COLO829 (cell line): ENCODE results near the gene HMGXB3.
A peak's percentile ranks its signal among the peaks of the same experiment; 100 is the strongest.

Experiments used
- DNase-seq: peaks from one replicate; pipeline ENCODE4 v3.0.0; 2012; ENCODE audit warnings: low spot score

HMGXB3 gene

GRCh38 chr5:150053713-150054392 is 53.3 kb downstream of the HMGXB3 start:
- DNase-seq = no peak

- DNase-seq = no peak
These were observed 54.0 kb downstream of the HMGXB3 start for GRCh38 chr5:150054569-150054968.

- DNase-seq = no peak
These were observed 55.0 kb downstream of the HMGXB3 start for GRCh38 chr5:150055326-150056074.

- DNase-seq = no peak
These were observed 55.5 kb downstream of the HMGXB3 start for GRCh38 chr5:150056075-150056443.

GRCh38 chr5:150057052-150057451 is 56.5 kb downstream of the HMGXB3 start:
- DNase-seq = no peak

GRCh38 chr5:150057511-150057910 is 57.0 kb downstream of the HMGXB3 start:
- no peak for DNase-seq

- no peak for DNase-seq
These were observed 57.5 kb downstream of the HMGXB3 start for GRCh38 chr5:150057996-150058395.

- peak; percentile 40 for DNase-seq
These were observed 58.1 kb downstream of the HMGXB3 start for GRCh38 chr5:150058480-150059126.

GRCh38 chr5:150059623-150060022 is 59.1 kb downstream of the HMGXB3 start:
- DNase-seq = no peak

- no peak for DNase-seq
These were observed 59.9 kb downstream of the HMGXB3 start for GRCh38 chr5:150060471-150060870.

- DNase-seq = no peak
These were observed 61.0 kb downstream of the HMGXB3 start for GRCh38 chr5:150061538-150061995.

- DNase-seq = no peak
These were observed 61.8 kb downstream of the HMGXB3 start for GRCh38 chr5:150062216-150062922.

GRCh38 chr5:150063638-150064037 is 63.1 kb downstream of the HMGXB3 start:
- no peak for DNase-seq

- DNase-seq = no peak
These were observed 64.2 kb downstream of the HMGXB3 start for GRCh38 chr5:150064681-150065220.

- DNase-seq = no peak
These were observed 64.8 kb downstream of the HMGXB3 start for GRCh38 chr5:150065346-150065745.

GRCh38 chr5:150065886-150066285 is 65.3 kb downstream of the HMGXB3 start:
- no peak for DNase-seq

- DNase-seq = no peak
These were observed 65.9 kb downstream of the HMGXB3 start for GRCh38 chr5:150066436-150066835.

GRCh38 chr5:150066901-150067396 is 66.4 kb downstream of the HMGXB3 start:
- DNase-seq = no peak

GRCh38 chr5:150067405-150067960 is 66.9 kb downstream of the HMGXB3 start:
- no peak for DNase-seq

GRCh38 chr5:150068071-150068470 is 67.5 kb downstream of the HMGXB3 start:
- DNase-seq = no peak

GRCh38 chr5:150068472-150068871 is 67.9 kb downstream of the HMGXB3 start:
- DNase-seq = no peak
